Measurements from ENCODE around the gene ZFAND4.

GRCh38 chr10:45592926-45593325 lies 79.6 kb downstream of the ZFAND4 start:
- no peak for TF ChIP-seq CTCF (conservative IDR thresholded peaks at IDR 0.05 in 1 of 2, IDR thresholded peaks at IDR 0.05 in 1 of 2; ENCODE audit: extremely low read depth in 1 of 2, insufficient read depth in 1 of 2, low read depth in 1 of 2, low read length in 2 of 2)
- TF ChIP-seq EZH2 (IDR thresholded peaks at IDR 0.05; ENCODE audit: borderline replicate concordance, low read length): no peak
